Fibroblast of upper back skin (primary cell): ENCODE data around the gene MAPK8.

ENCODE experiments used
- DNase-seq: peaks from one replicate; pipeline ENCODE4 v3.0.0-alpha.2; 2013

The MAPK8 gene

GRCh38 chr10:48294431-48294830 lies 12.0 kb upstream of the MAPK8 start:
- no peak for DNase-seq

GRCh38 chr10:48296576-48297098 lies 9.8 kb upstream of the MAPK8 start:
- no peak for DNase-seq

DNA sequence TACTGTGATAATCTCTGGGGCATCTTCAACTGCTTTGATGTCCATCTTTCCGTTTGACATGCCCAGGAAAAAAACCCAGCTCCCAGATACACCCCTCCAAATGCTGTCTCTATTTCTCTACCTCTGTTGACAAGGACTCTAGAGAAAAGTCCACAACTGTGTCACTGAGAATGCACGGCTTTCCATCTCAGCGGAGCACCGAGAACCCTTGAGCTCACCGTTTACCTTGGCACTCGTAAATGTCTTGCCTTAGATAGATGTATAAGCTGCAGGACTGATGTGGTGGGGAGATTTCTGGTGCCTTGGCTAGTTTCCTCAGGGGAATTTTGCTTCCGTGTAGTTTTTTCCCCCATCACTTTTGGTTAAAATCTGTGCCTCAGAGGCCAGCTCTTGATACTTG lies 7.4 kb upstream of the MAPK8 start:
- no peak for DNase-seq

GRCh38 chr10:48299692-48300091 lies 6.8 kb upstream of the MAPK8 start:
- no peak for DNase-seq

DNA sequence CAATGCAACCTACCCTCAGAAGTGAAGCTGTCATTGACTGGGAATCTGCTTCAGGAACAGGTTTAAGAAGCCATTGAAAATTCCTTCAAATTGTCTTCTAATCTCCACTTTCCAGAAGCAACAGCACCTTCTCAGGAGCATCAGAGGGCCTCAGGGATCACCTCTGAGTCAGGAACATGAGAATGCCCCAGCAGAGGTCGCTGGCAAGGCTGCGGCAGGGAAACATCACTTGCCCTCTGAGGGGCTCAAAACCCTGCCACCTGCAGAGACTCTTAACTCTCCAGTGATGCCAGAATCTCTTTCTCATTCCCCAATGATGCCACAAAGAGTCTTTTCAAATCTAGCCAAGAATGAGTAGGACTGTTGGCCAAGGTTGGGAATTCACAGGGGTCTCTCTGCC lies 5.9 kb upstream of the MAPK8 start:
- no peak for DNase-seq

DNA sequence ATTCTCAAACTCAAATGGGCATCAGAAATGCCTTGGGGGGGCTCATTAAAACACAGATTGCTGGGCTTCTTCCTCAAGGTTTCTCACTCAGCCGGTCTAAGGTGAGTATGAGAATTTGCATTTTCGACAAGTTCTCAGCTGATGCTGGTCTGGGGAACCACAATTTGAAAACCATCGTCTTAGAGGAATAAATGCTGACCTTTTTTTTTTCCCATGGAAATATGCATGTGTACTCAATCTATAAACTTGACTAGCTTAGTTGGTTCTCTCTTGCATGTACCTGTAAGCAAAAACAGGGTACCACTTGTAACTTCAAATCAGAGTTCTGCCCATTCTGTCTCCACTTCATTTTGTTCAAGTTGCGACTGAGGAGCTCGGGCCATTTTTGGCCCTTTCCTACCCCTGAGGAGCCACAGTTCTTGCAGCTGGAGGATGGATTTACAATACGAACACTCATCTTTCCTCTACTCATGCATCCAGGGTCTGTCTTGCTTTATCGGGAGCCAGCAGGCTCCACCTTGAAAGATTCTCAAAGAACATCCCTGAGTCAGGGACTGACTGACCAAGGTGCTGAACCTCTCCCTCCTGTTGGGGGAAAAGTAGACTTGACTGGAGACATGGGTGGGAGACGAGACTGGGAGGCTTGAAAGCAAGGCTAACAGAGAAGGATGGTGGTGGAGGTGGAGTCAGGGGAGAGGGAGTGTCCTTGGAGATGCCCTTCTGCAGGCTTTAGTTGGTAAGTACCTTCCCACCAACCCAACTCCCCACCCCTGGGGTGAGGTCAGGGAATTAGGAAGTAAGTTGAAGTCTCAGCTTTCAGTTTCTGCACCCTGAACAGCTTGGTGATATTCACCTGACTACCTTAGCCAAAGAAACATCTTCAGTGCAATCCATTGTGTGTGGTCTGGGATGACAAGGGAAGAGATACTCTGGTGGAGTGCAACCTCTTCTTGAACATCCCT lies 3.7 kb upstream of the MAPK8 start:
- DNase-seq, result no peak

DNA sequence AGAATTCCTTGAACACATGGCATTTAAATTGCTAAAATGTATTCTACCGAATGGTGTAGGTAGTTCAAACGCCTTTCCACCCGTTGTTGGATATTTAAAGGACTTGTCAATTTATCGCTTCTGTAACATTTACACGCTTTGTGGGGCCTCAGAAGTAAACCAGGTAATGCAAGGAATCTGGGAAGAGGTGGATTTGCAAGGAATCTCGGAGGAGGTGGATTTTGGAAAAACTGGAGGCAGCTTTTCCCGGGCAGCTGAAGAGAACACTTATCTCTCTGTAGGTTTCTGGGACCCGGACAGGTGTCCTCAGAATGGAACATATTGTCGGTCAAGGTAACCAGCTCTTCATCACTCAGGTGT lies 592 bp upstream of the MAPK8 start:
- no peak for DNase-seq

DNA sequence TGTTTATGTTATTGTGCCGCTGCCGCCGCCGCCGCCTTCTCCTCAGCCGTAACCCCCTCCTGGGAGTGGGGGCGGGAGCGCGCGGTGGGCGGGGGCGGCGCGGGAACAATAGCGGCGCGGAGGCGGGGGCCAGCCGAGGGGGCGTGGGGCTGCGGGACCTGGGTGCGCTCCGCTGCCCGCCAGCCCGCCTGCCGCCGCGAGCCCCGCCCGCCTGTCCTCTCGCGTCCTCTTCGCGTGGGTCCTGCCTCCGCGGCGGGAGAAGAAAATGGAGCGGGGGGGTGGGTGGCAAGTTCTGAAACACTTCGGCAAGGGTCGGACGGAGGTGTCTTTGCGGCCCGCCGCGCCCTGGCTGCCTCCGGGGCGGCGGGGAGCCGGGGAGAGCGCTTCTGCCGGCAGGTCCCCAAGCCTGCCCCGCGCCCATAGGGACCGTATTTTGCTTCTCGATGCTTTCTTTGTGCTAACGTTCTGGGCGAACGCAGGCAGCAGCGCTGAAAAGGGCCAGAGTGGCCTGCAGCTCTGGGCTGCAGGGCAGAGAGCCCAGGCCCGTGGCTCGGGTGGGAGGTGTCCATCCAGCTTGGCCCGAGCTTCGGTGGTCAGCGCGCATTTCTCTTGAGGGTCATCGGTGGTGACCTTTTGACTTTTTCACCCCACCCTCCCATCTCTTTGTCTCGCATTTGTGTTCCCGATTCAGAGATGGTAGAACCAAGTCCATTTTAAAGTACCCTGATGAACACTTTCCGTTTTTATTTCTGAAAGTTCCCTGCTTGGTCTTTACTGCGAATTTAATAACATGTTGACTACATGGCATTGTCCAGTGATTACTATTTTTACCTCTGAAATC lies 613 bp downstream of the MAPK8 start:
- peak; percentile 47 for DNase-seq

- no peak for DNase-seq
These were observed 1.2 kb downstream of the MAPK8 start for GRCh38 chr10:48307711-48308018.

DNA sequence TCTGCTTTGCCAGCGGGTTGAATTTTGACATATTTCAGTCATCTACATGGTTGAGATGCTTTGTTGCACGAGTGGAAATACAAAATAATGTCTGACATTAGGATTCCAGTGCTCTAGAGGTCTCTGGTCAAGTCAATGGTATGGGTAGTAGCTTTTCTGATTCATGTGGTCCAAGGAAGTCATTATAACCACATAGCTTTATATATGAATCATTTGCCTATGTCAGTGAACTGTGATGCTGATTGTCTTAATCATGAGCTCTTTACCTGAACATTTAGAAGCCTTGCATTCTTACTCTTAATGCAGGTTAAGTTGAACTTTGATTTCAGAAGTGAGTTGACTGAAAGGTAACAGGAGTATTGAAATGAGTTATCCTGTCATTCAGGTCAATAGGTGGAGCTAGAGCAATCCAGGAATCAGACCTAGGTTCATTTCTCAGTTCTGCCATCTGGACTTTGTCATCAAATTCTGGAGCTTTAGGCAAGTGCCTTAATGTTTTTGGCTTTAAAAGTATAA lies 3.3 kb downstream of the MAPK8 start:
- peak; percentile 83 for DNase-seq

GRCh38 chr10:48314107-48314506 lies 7.6 kb downstream of the MAPK8 start:
- DNase-seq, result no peak

DNA sequence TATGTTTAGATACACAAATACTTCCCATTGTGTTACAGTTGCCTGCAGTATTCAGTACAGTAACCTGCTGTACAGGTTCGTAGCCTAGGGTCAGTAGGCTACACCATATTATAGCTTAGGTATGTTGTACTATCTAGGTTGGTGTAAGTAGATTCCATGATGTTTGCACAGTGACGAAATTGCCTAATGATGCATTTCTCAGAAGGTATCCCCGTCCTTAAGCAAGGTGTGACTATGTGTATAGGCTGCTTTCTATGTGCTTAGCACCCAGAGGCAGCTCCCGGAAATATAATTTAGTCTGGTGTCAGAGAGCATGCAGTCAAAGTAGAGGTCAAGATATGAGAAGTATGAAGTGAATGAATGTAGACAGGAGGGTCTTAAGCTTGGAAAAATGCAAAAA lies 9.8 kb downstream of the MAPK8 start:
- no peak for DNase-seq

DNA sequence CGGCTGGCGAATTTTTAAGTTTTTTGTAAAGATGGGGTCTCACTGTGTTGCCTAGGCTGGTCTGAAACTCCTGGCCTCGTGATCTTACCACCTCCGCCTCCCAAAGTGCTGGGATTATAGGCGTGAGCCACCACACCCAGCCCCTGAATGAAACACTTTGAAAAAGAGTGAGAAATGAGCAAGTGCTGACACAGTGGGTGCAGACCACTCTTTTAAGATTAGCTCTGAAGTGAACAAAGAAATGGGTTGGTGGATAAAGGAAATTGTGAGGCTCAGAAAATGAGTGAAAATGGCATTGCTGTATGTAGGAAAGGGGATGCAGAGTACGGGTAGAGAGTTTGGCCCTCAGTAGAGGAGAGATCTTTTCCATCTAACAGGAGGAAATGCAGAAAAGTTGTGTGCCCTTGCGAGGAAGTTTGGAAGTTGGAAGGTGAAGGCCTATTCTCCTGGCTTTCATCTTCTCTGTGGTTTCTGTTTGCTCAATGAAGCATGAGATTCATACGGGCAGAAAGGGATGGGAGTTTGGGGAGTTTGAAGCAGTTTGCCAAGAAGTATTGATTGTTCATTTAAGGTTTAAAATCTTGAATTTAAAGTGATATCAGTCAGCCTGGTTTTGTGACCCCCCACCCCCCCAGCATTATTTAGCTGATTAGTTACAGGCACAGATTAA lies 11.0 kb downstream of the MAPK8 start:
- DNase-seq, result no peak

GRCh38 chr10:48322017-48322416 lies 15.5 kb downstream of the MAPK8 start:
- no peak for DNase-seq

- DNase-seq, result no peak
These were observed 18.1 kb downstream of the MAPK8 start for GRCh38 chr10:48324580-48324979.

- peak; percentile 46 for DNase-seq
These were observed 23.8 kb downstream of the MAPK8 start for GRCh38 chr10:48330269-48330668.

DNA sequence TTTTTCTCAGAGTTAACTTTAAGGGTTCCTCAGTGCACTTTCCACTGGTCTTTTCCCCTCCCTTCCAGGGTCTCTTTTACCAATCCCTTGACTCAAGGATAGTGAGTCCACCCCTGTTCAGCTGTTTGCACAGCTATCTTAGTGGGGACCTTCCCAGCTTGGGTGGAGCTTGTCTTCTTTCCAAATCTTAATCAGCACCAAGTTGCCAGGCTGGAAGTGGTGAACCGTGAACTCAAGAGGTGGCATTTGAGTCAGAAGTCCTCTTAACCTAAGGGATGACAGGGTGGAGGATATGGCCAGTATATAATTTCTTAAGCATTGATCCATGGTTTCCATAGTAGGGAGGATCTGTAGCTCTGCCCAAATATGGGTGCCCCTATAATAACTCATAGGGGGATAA lies 25.0 kb downstream of the MAPK8 start:
- DNase-seq, result no peak

DNA sequence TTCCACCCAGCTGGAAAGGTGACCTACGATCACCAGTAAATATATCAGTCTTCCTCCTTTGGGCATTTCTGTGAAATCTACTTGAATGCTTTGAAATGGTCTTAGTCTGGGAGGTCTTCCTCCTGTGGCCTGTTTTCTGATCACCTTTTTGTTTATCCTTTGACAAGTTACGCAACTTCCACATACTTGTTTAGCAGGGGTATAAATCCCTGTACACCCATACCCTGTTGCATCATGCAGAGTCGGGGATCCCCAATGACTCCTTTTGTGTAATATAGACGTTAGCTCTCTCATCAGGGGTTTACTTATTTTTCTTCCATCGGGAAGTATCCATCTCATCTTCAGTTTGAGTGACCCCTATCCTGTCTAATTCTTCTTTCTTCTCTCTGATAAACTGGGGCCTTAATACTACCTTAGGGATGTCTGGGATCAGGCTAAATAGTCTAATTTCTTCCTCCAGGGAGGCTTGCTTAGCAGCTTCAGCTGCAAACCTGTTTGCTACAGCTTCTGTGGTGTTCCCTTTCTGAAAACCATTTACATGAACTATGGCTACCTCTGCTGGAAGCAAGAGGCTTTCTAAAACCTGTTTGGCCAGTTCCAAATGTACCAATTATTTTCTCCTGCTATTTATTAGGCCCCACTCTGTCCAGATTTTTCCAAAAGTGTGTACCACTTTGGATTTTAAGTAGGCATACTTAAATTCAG lies 25.8 kb downstream of the MAPK8 start:
- no peak for DNase-seq

- no peak for DNase-seq
These were observed 26.4 kb downstream of the MAPK8 start for GRCh38 chr10:48332871-48333216.

GRCh38 chr10:48333856-48334255 lies 27.4 kb downstream of the MAPK8 start:
- no peak for DNase-seq

DNA sequence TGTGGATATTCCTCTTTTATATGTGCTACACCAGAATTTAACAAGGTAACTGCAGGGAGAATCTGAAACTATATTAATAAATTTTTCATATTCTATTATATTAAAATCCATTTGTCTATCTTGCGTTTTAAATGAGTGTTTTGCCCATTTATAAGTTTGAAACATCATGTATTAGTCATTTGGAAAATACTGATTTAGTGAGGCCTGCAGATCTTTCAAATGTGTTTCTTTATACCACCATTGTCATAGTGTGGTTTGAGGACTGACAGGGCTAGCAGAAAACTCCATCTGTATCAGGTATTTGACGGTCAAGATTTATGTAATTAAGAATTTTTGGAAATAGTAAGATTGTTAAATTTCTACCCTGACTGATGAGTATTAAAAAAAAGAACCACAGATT lies 29.3 kb downstream of the MAPK8 start:
- no peak for DNase-seq

DNA sequence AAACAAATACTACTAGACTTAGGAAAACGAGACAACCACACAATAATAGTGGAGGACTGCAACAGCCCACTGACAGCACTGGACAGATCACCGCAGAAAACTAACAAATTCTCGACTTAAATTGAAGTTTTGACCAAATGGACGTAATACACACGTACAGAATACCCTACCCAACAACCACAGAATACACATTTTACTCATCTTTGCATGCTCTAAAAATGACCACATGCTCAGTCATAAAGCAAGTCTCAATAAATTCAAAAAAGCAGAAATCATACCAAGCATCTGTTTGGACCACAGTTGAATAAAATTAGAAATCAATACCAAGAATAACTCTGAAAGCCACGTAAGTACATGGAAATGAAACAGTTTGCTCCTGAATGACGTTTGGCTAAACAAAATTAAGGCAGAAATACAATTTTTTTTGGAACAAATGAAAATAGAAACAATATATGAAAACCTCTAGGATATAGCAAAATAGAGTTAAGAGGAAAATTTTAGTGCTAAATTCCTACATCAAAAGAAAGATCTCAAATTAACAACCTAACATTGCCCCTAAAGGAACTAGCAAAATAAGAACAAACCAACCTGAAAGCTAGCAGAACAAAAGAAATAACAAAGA lies 30.6 kb downstream of the MAPK8 start:
- DNase-seq, result no peak
